Spinal cord (tissue), 10 donors: Measurements from ENCODE around the gene AKNAD1. TPM values are rescaled to one million over a fixed set of nuclear protein-coding genes. Genes with fewer than 3 reads are reported as not detected.

ENCODE experiments used
- DNase-seq, 6 donors: peaks; one replicate each; pipeline versions ENCODE4 v3.0.0 to v3.0.0-alpha.2; 2013 to 2015; ENCODE audit warnings: low spot score in 6 of 6, low read depth in 4 of 6
- H3K27ac ChIP-seq: one replicate; pipeline ENCODE4 v1.5.1; 2013; ENCODE audit warnings: low read depth, low read length, control low read depth
- H3K27me3 ChIP-seq: one replicate; pipeline ENCODE4 v1.6.1; 2013; ENCODE audit warnings: low read length; ENCODE audit not compliant: control insufficient read depth, insufficient read depth
- H3K36me3 ChIP-seq: one replicate; pipeline ENCODE4 v1.6.1; 2013; ENCODE audit warnings: low read length; ENCODE audit not compliant: control insufficient read depth, insufficient read depth
- H3K4me1 ChIP-seq: one replicate; pipeline ENCODE4 v1.6.1; 2013; ENCODE audit warnings: low read length; ENCODE audit not compliant: control insufficient read depth, insufficient read depth
- H3K4me3 ChIP-seq: one replicate; pipeline ENCODE4 v1.5.1; 2013; ENCODE audit warnings: low read depth, low read length, control low read depth
- H3K9me3 ChIP-seq: one replicate; pipeline ENCODE4 v1.6.1; 2013; ENCODE audit warnings: low read length; ENCODE audit not compliant: control insufficient read depth, insufficient read depth
- WGBS: methylation state at CpG from one replicate; pipeline ENCODE4 v1.1.5; 2013; ENCODE audit warnings: missing lambda C conversion rate; ENCODE audit not compliant: insufficient coverage; 5-methylcytosine and 5-hydroxymethylcytosine counted together
- polyA plus RNA-seq, 2 donors: library from polyadenylated mRNA; unstranded; fragments of 120-200 nt; gene quantifications; one replicate each; pipeline ENCODE4 v1.2.1, GENCODE V29; 2013; ENCODE audit not compliant: insufficient read length in 2 of 2
- total RNA-seq, 2 donors: library from RNA; depleted of rRNA in 1 of 2; stranded (reverse); fragments of 120-200 nt in 1 of 2; fragments of >200 nt in 1 of 2; gene quantifications; one replicate each; pipeline versions ENCODE4 v1.2.3 to v1.2.4, GENCODE V29; 2013 to 2014
- donor health status: healthy.

AKNAD1 gene
- total and polyA plus RNA-seq, 4 donors = 0.54 to 2.8 (median 0.81) TPM

DNA sequence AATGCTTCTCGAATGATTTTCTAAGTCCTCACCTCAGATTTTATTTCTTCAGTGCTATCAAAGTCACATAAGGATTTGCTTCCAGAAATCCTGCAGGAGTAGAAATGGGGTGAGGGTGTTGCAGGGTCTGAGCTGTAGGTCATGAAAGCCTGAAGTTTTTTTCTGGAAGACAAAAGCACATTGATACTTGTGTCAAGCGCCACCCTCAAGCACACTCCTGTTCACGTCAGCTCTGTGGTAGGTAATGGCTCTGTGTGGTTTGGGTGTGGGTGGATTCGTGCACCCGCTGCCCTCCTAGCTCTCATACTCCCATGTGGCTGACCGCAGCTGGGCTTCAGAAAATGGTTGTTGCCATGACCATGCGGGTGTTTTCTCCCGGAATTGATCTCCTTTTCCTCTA lies 39.9 kb downstream of the AKNAD1 start:
- DNase-seq = peak in 2 of 6 donors; percentile 63 to 74
- no peaks in the 10 kb centered on the region for H3K27me3 ChIP-seq
- peak overlapping the region; percentile 97 for H3K27ac ChIP-seq
- no peaks in the 10 kb centered on the region for H3K9me3 ChIP-seq
- H3K36me3 ChIP-seq = no peaks in the 10 kb centered on the region
- 18% methylated on average over 2 of the region's 8 CpGs for WGBS
- peaks cover 18% of the 10 kb centered on the region for H3K4me1 ChIP-seq
- H3K4me3 ChIP-seq = peak overlapping the region; percentile 14

DNA sequence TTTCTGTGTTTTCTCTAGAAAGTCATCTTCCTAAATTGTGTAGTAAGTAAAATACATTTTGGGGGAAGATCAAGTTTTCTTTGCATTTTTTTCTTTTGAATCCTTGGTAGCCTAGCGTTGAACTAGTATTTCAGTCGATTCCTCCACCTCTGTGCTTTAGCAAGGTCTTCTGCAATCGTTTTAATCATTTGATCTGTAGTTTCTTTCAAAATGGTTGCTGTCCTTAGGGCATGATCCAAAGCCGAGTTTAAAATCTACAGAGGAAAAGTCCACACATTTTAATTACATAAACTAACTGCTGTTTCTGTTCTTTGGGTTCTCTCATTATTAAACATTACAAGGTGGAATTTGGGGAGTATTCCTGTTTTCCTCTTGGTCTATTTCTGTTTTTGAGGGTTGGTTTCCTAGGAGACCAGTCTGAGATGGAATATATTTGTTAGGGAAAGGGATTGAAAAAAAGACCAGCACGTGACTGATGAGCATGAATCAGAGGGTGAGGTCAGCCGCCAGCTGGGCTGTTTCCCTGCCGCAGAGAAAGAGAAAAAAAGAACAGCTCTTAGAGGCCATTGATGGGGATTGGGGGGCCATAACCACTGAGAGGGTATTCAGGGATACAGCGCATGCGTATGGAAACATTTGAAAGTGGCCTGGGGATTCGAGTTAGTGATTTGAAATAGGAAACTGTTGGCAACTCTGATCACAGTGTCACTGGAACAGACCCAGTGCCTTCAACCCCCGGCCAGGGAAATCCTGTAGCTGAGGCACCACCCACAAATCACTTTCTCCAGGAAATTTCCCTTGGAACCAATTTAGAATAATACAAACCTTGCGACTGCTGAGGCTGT lies 40.6 kb downstream of the AKNAD1 start:
- 5% methylated on average over 6 of the region's 12 CpGs for WGBS
- peak; percentile 84 to 97 (median 89) for DNase-seq
- peak overlapping the region; percentile 97 for H3K27ac ChIP-seq
- no peaks in the 10 kb centered on the region for H3K27me3 ChIP-seq
- peaks cover 18% of the 10 kb centered on the region for H3K4me1 ChIP-seq
- no peaks in the 10 kb centered on the region for H3K36me3 ChIP-seq
- peak overlapping the region; percentile 14 for H3K4me3 ChIP-seq
- H3K9me3 ChIP-seq = no peaks in the 10 kb centered on the region

DNA sequence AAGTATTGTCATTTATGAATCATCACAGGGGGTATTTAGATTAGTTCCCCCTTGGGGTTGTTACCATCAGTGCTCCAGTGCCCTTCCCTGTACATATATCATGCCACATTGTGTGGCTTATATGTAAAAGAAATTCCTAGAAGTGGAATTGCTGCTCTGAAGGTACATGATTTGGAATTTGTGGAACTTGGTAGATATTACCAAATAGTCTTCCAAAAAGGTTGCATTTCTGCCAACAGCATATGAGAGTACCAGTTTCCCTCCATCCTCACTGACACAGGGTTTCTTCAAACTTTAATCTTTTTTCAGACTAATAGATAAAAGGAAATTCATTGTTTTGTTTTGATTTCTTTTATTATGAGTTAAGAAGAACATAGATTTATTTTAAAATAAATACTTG lies 41.3 kb downstream of the AKNAD1 start:
- Histone ChIP-seq H3K27me3 (no peaks in the 10 kb centered on the region), H3K4me1 (peaks cover 18% of the 10 kb centered on the region), H3K27ac (peak overlapping the region; percentile 97), H3K4me3 (no peak overlapping the region), H3K36me3 (no peaks in the 10 kb centered on the region), H3K9me3 (no peaks in the 10 kb centered on the region)
- peak in 1 of 6 donors; percentile 2 for DNase-seq

DNA sequence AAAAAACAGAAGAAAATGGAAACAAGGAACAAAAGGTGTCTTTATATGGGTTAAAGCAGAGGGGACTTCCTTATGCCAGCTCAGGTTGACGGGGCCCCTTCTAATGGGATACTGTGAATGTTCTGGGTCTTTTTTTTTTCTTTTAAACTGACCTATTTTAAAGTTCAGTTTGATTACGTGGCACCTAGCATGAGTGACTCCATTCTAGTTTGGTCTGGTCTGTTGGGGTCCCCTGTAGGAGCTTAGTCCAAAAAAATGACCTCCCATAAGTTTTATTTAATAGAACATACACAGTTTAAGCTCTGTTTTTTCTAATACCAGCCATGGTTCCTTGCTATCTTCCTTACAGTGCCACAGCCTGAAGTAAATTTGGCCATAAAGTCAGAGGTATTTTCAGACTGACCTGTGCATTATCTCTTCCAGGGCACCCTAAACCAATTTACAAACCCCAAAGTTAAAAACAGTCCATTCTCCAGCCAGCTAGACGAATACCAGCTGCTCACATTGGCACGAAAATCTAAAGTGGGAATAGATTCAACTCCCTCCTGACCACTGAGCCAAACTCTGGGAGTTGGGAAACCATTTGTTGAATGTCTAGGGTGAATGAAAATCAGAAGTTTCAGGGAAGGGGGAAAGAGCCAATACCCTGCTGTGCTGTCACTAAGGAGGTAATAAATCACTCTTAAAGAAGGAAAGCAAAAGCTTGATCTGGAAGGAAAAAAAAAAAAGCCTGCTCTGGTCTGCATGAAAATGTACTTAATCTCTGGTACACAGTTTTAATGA lies 42.4 kb downstream of the AKNAD1 start:
- H3K4me3 ChIP-seq = no peak overlapping the region
- H3K9me3 ChIP-seq = no peaks in the 10 kb centered on the region
- no peaks in the 10 kb centered on the region for H3K27me3 ChIP-seq
- DNase-seq = peak in 5 of 6 donors; percentile 62 to 94 (median 76)
- peaks cover 18% of the 10 kb centered on the region for H3K4me1 ChIP-seq
- H3K27ac ChIP-seq = peak overlapping the region; percentile 70
- no peaks in the 10 kb centered on the region for H3K36me3 ChIP-seq
- 50% methylated on average over 1 of the region's 4 CpGs for WGBS

DNA sequence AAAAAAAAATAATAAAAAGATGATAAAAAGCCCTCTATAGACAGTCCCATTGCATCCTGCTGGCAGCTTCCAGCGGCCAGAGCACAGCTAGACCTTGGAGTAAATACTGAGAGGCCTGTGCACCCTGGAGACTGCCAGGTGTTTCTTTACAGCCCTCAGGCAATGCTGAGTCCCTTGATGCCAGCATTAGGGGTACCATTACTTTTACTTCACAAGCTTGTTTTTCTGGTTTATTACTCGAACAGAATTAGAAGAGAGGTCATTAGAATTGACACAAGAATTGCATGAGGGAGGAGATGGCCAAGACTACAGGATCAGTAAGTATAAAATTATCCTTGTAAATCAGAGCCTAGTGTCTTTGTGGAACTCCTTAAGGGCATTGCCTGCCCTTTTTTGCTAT lies 43.6 kb downstream of the AKNAD1 start:
- WGBS = 50% methylated on average over 1 of the region's 2 CpGs
- no peaks in the 10 kb centered on the region for H3K36me3 ChIP-seq
- H3K4me3 ChIP-seq = no peak overlapping the region
- H3K27ac ChIP-seq = peak overlapping the region; percentile 70
- no peaks in the 10 kb centered on the region for H3K27me3 ChIP-seq
- H3K9me3 ChIP-seq = no peaks in the 10 kb centered on the region
- peaks cover 18% of the 10 kb centered on the region for H3K4me1 ChIP-seq
- DNase-seq = peak in 1 of 6 donors; percentile 2

DNA sequence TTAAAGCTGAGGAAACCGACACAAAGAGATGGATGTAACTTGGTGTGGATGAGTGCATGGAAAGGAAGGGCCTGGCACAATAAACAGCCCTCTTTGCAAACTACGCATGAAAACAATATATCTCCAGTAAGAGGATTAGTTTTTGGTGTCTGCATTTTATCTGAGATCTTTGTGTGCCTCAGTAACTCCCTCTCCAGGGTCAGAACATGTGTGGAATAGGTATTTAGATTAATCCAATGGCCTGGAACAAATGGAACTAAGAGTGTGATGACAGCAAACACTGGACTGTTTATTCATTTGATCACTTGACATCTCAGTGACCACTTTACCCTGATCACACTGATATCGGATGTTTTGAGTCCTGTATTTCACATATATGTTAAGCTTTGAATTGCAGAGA lies 45.3 kb downstream of the AKNAD1 start:
- Histone ChIP-seq H3K4me3 (no peak overlapping the region), H3K27me3 (no peaks in the 10 kb centered on the region), H3K36me3 (peaks cover 6% of the 10 kb centered on the region), H3K4me1 (peaks cover 7% of the 10 kb centered on the region), H3K27ac (no peak overlapping the region), H3K9me3 (no peaks in the 10 kb centered on the region)
- DNase-seq = no peak
- 80% methylated on average over 1 of the region's 3 CpGs for WGBS

DNA sequence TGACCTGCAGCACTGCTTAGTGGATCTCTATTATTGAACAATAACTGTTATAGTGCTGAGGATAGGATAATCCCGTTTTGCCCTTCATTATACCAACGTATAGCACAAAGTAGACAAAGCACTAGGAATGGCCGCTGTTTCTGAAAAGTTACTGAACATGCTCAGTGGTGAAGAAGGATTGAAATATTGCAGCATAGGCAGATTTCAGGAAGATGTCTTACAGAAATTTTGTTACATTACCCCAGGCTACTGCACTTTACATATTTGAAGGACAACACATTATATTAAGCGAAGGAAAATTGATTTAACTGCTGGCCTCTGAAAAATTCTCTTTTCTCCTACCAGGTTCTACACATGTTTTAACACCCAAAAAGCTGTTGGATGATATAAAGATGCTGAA lies 48.5 kb downstream of the AKNAD1 start:
- Histone ChIP-seq H3K9me3 (no peaks in the 10 kb centered on the region), H3K36me3 (peaks cover 13% of the 10 kb centered on the region), H3K27me3 (no peaks in the 10 kb centered on the region), H3K4me3 (no peak overlapping the region), H3K4me1 (peaks cover 4% of the 10 kb centered on the region), H3K27ac (no peak overlapping the region)
- DNase-seq = no peak
- WGBS = no CpG with 5 or more reads among the region's 4 CpGs

DNA sequence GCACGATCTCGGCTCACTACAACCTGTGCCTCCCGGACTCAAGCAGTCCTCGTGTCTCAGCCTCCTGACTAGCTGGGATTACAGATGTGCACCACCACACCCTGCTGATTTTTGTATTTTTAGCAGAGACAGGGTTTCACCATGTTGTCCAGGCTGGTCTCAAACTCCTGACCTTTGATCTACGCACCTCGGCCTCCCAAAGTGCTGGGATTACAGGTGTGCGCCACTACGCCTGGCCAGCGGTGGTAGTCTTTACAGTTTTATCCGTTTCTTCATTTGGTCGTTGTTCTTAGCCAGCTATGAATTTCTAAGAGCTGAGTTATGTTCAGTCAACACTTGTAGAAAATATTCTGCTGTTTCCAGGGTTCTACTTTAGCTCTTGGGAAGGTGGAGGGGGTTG lies 53.3 kb downstream of the AKNAD1 start:
- no peaks in the 10 kb centered on the region for H3K9me3 ChIP-seq
- no peak overlapping the region for H3K4me3 ChIP-seq
- DNase-seq = no peak
- no peaks in the 10 kb centered on the region for H3K4me1 ChIP-seq
- H3K27ac ChIP-seq = no peak overlapping the region
- H3K27me3 ChIP-seq = no peaks in the 10 kb centered on the region
- H3K36me3 ChIP-seq = peaks cover 17% of the 10 kb centered on the region
- 98% methylated on average over 11 of the region's 11 CpGs for WGBS

DNA sequence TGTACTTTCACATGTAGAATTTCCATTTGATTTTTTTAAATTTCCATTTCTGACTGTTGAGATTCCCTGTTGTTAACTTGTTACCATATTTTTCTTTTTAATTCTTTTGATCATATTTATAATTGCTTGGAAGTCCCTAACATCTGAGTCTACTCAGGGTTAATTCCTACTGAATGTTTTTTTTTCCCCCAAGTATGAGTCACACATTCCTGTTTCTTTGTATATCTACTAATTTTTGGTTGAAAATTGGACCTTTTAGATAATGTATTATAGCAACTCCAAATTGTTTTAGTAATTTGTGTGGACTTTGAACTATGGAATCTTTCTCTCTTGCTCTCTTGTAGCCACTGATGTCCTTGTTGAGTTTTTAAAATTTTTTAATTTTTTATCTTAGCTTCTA lies 55.8 kb downstream of the AKNAD1 start:
- peaks cover 20% of the 10 kb centered on the region for H3K36me3 ChIP-seq
- no peaks in the 10 kb centered on the region for H3K9me3 ChIP-seq
- H3K27ac ChIP-seq = no peak overlapping the region
- no peaks in the 10 kb centered on the region for H3K27me3 ChIP-seq
- no peak overlapping the region for H3K4me3 ChIP-seq
- no peaks in the 10 kb centered on the region for H3K4me1 ChIP-seq
- DNase-seq = no peak

DNA sequence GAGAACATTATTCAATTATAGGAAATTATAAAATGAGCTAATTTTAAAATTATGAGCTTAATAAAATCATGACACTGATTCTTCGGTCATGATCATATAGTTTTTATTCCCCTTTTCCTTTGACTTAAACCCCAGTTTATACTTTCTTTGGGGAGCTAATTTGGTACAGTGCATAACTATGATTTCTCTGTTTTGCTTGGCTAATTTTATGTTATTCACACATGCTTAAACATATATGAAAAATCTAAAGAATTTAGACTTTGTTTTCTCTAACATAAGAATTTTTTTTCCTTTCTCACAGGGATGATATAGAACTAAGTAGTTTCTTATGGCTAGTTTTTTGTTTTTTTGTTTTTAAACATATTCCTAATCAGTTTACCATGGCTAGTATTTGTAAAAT lies 57.9 kb downstream of the AKNAD1 start:
- H3K36me3 ChIP-seq = peaks cover 18% of the 10 kb centered on the region
- DNase-seq = no peak
- H3K27me3 ChIP-seq = no peaks in the 10 kb centered on the region
- no peaks in the 10 kb centered on the region for H3K9me3 ChIP-seq
- WGBS = no CpG with 5 or more reads among the region's 1 CpG
- H3K27ac ChIP-seq = no peak overlapping the region
- no peak overlapping the region for H3K4me3 ChIP-seq
- no peaks in the 10 kb centered on the region for H3K4me1 ChIP-seq
